NCI-H187 treated with DMSO at 0.1 percent for 48 hours (cell line): ENCODE measurements around the gene CASP8AP2.
A peak's percentile ranks its signal among the peaks of the same experiment; 100 is the strongest.
"Not testable (repeated sequence)": the region's sequence is repeated elsewhere in the genome, so short reads cannot be mapped to it uniquely, and the experiment has no call there.

Source experiments
- DNase-seq: peaks from one replicate; lab custom pipeline; 2025; lab: John Stamatoyannopoulos, UW

CASP8AP2 gene

DNA sequence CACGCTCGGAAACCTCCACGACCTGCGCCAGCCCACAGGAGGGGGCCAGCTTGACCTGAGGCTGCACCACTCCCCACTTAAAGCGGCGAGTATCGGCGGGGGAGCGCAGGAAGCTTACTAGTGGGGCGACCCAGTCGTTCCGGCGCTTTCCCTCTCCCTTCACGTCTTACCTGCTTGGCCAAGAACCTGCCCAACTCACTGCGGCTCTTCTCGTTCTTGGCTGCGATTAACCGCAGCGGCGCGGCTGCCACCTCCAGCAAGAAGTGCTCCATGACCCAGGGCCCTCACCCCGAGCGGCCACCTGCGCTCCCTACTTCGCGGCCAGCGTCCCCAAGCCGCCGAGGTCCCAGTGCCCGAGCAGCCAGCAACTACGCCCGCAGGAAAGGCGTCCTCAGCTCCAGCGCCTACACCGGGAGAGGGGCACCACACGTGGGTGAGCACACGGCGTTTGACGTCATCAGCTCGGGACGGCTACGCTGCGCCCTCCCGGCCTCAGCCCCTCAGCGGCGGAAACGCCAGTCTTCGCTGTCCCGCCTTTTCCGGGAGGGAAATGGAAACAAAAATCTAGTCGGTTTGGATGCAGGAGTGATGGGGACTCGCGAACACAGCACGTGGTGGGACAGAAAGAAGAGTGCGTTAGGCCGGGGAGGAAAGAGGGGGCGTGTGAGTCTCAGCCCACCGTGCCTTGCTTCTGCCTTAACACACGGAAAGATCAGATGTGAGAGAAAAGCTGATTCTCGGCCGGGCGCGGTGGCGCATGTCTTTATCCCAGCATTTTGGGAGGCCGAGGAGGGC is 10.1 kb upstream of the CASP8AP2 start, which contains the start of gene MDN1:
Gene MDN1, minus strand, starts transcription at position 459 of the 795 bp plus-strand sequence. Its CDS starts 187 bp downstream, at position 272.
- DNase-seq: peak; percentile 62

DNA sequence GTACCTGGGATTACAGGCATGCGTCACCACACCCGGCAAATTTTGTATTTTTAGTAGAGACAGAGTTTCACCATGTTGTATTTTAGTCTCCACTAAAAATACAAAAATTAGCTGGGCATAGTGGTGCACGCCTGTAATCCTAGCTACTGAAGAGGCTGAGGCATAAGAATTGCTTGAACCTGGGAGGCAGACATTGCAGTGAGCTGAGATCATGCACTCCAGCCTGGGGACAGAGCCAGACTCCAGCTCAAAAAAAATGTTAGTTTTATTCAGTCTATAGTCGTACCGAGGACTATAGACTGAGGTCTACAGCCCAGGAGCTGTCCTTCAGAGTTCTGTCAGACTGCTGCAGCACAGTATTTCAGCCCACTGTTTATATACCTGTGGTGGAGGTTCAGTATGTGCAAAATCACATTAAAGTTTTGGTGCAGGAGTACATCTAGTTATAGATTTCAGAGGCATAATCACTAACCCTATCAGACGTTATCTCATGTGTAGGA is 3.6 kb upstream of the CASP8AP2 start:
- DNase-seq: no peak

DNA sequence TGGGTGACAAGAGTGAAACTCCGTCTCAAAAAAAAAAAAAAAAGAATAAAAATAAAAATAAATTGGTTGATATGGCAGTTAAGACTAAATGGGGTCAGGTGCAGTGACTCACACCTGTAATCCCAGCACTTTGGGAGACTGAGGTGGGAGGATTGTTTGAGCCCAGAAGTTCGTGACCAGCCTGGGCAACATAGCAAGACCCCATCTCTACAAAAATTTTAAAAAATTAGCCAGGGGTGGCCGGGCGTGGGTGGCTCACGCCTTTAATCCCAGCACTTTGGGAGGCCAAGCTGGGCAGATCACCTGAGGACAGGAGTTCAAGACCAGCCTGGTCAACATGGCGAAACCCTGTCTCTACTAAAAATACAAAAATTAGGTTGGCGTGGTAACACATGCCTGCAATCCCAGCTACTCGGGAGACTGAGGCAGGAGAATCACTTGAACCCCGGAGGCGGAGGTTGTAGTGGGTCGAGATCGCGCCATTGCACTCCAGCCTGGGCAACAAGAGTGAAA is 1.1 kb upstream of the CASP8AP2 start:
- not testable (repeated sequence) for DNase-seq

DNA sequence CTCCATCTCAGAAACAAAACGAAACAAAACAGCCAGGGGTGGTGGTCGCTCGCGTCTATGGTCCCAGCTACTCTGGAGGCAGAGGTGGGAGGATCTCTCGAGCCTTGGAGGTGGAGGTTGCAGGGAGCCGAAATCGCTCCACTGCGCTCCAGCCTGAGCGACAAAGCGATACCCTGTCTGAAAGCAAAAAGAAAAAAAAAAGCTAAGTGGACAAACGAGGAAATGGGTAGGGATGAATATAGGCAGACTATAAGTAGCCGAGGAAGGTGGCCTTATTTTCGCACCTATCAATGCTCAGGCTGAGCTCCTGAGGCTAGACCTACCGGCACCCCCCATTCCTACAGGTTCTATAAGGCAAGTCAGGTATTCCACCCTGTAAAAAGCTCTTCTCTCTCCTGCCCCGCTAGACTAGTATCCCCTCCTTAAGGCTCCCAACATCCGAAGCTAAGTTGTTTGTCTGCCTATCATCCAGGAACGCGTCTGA is 650 bp upstream of the CASP8AP2 start:
- peak; percentile 70 for DNase-seq

DNA sequence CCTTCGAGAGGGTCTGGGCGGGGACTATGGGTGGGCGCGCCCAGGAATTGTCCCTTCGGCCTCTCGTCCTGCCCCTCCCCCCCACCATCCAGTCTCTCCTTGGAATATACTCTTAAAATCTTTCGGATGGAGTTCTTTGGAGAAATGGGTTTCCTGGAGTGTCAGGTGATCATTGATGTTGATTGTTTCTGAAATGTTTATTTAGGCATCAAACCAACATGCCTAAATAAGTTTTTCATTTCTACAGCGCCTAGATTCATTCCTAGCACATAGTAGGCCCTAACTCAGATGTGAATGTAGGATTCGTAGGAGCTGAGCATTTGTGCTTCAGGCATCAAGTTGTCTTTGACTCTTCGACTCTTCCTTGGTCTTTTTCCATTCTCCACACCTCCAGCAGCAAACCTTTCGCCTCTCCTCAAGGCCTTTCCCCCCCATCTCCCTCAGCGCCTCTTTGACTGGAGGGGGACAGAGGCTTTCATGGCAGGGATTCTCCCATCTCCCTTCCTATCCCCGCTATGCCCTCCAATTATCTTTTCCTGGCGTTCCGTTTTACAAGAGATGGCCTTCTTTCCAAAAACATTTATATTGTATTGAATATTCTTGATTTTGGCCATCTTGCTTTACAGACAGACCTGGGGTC is 610 bp downstream of the CASP8AP2 start:
- DNase-seq: no peak

DNA sequence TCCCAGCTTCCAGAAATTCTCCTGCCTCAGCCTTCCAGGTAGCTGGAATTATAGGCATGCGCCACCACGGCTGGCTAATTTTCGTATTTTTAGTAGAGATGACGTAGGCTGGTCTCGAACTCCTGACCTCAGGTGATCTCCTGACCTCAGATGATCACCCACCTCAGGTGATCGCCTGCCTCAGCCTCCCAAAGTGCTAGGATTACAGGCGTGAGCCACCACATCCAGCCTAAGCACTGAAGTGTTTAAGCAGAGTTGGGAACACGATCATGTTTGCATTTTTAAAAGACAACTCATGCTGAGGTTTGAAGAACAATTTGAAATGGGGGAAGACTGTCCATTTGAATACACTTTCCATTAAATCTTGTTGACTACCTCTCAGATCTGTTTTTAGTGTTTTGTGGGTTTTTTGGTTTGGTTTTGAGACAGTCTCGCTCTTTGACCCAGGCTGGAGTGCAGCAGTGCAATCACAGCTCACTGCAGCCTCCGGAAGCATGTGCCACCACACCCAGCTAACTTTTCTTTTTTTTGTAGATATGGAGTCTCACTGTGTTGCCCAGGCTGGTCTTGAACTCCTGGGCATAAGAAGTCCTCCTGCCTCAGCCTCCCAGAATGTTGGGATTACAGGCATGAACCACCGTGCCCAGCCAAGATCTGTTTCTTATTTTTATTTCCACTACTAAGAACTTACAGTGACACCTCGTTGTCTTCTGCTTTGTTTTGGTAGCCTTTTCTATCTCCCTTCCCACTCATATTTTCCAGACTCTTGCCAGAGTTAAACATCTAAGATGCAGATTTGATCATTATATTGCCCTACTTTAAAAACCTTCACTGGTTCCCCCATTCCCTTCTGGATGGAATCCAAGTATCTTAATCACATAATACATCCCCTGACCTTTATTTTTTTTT is 5.5 kb downstream of the CASP8AP2 start:
- no peak for DNase-seq

DNA sequence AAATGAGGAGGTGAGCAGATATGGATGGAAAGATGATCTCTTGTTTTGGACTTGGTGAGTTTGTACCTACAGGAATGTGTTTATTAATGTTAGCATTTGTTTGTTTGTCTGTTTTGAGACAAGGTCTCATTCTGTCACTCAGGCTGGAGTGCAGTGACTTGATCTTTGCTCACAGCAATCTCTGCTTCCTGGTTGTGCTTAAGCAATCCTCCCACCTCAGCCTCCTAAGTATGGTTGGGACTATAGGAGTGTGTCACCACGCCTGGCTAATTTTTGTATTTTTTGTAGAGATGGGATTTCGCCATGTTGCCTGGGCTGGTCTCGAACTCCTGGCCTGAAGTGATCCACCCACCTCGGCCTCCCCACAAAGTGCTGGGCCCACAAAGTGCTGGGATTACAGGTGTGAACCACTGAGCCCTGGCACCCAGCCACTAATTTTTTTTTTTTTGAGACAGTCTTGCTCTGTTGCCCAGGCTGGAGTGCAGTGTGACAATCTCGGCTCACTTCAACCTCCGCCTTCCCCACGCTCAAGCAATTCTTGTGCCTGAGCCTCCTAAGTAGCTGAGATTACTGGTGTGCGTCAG is 7.1 kb downstream of the CASP8AP2 start:
- no peak for DNase-seq

DNA sequence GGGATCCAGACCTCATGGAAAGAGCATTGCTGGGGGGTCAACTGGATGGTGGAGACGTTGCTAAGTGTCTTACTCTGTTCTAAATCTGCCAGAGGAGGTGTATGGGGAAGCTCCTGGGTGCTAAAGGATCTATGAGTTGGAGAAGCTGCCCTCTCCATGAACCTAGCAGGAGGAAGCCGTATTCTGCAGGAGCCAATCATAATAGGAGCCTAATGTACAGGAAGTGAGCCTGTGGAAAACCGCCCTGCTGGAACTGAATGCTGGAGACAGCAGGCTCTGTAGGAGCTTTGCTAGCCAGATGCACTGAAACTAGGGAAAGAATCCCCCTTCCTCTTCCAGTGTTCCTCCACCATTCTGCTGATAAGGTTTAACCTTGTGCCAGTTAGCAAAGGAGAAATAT is 10.9 kb downstream of the CASP8AP2 start:
- no peak for DNase-seq

DNA sequence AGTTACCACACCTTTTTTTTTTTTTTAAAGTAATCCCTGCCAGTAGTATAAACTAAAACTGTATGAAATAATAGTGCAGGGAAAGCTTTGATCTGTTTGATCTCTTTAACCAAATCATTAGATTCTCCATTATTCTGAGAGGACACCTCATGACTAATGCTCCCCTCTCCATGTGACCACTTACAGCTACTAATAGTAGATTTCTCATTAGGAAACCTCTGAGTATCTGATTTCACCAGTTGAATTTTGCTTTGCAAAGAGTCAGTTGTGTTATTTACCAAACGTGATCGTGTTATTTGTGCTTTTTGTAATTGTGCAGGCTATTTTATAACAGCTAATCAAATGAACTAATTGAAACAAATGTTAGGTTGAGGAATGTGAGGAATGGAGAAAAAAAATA is 12.5 kb downstream of the CASP8AP2 start:
- no peak for DNase-seq

DNA sequence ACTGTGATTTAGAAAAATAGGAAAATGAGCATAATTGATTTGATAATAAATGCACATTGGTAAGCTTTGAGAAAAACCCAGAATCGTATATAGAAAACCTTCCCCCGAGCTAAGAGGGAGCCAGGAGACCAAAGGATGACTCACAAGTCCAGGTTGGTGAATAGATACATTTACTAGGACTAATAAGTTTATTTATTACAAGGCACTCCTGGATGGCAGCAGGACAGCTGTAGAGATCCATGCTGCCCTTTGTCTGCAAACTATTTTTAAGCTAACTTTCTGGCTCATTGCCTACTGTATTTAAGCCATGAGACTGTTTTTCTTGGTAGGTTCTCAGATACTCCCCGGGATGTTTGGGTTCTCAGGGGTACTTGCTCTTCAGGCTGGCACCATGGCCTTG is 13.4 kb downstream of the CASP8AP2 start:
- no peak for DNase-seq

DNA sequence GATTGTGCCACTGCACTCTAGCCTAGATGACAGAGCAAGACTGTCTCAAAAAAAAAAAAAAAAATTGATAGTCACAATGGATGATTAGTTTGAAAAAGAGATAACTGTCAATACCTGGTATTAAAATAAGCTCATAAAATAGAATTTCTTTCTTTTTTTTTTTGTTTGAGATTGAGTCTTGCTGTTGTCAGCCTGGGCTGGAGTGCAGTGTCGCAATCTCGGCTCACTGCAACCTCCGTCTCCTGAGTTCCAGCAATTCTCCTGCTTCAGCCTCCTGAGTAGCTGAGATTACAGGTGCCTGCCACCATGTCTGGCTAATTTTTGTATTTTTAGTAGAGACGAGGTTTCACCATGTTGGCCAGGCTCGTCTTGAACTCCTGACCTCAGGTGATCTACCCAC is 17.8 kb downstream of the CASP8AP2 start:
- DNase-seq: not testable (repeated sequence)

DNA sequence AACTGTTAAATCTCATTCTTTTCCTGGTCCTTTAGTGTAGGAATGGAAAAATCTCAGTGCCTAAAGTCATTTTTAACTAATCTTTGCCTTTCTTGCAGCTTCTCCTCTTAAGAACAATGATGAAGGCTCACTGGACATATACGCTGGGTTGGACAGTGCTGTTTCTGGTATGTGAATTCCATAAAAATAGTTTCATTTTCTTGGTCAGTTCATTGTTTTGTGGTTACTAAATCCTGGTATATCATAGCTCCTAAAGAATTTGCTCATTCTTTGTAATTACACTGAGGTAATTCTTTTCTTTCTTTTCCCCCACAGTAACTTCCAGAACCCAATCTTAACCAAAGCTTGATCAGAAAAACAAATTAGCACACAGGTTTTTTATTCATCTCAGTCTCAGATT is 23.4 kb downstream of the CASP8AP2 start:
- DNase-seq: no peak

DNA sequence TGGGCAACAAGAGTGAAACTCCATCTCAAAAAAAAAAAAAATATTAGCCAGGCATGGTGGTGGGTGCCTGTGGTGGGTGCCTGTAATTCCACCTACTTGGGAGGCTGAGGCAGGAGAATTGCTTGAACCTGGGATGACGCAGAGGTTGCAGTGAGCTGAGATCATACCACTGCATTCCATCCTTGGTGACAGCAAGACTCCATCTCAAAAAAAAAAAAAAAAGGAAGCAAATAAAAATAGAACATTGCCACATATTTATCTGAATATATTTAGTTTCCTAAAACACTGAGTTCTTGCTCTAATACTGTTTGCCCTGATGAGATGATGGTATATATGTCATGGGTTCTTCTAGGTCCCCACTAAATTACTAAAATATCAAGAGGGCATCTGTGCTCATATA is 28.4 kb downstream of the CASP8AP2 start:
- DNase-seq: no peak

DNA sequence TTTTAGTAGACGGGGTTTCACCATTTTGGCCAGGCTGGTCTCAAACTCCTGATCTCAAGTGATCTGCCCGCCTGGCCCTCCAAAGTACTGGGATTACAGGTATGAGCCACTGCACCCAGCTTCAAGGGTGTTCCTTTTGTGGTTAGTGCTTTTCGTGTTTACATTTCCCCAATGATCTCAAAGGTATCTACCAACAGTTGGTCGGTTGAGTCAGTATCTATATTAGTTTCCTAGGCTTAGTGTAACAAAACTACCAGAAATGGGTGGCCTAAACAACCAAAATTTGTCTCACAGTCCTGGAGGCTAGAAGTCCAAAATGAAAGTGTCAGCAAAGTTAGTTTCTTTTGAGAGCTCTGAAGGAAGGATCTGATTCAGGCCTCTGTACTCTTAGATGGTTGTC is 30.1 kb downstream of the CASP8AP2 start:
- DNase-seq: no peak

DNA sequence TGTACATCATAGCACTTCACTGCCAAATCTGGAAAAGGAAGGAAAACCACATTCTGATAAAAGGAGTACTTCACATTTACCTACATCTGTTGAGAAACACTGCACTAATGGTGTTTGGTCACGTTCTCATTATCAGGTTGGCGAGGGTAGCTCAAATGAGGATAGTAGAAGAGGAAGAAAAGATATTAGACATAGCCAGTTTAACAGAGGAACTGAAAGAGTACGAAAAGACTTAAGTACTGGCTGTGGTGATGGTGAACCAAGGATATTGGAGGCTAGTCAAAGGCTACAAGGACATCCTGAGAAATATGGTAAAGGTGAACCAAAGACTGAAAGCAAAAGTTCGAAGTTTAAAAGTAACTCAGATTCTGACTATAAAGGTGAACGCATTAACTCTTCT is 32.6 kb downstream of the CASP8AP2 start:
- DNase-seq: no peak

DNA sequence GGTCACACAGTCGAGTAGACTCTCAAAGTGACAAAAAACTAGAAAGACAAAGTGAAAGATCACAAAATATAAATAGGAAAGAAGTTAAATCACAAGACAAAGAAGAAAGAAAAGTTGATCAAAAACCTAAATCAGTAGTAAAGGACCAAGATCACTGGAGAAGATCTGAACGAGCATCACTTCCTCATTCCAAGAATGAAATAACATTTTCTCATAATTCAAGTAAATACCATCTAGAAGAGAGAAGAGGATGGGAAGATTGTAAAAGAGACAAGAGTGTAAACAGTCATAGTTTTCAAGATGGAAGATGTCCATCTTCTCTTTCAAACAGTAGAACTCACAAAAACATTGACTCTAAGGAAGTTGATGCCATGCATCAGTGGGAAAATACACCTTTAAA is 33.0 kb downstream of the CASP8AP2 start:
- DNase-seq: no peak

DNA sequence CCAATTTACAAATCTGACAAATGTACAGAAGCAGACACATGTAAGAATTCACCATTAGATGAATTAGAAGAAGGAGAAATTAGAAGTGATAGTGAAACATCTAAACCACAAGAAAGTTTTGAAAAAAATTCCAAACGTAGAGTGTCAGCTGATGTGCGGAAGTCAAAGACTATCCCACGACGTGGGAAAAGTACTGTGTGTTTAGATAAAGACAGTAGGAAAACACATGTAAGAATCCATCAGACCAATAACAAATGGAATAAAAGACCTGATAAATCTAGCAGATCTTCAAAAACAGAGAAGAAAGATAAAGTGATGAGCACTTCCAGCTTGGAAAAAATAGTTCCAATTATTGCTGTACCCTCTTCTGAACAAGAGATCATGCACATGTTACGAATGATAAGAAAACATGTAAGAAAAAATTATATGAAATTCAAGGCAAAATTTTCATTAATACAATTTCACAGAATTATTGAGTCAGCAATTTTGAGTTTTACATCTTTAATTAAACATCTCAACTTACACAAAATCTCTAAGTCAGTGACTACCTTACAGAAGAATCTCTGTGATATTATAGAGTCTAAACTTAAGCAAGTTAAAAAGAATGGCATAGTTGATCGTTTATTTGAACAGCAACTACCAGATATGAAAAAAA is 36.5 kb downstream of the CASP8AP2 start:
- DNase-seq: no peak

DNA sequence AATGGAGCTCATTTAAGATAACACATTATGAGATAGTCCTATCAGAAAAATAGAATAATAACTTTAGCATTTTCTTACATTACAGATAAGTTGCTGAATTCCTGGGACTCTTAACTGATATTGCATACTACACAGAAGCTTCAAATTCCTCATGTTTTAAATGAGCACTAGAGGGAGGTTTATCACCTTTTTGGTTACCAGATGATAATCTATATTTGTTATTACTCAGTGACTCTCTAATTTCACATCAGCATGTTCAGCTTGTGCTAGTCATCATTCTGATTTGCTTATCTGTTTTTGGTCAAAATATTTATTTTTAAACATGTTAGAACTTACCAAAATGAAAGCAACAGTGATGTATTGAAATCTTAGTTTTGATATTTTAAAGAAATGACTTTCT is 44.0 kb downstream of the CASP8AP2 start:
- DNase-seq: no peak

DNA sequence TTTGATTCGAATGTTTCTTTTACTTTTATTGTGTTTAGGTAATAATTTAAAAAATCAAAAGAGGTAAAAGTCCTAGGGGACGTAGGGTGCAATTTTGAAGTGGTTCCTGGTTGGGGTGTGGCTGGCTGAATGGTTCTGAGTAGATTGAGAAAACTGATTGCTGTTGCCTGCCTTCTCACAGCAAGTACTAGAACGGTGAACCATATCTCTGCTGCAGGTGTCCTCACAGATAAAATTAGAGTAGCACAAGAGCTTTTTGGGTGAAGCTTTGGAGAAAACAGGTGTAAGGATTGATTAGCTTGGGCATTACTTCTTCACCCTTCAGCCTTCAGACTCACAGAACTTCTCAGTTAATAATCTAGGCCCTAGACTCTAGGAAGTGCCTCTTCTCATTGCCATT is 44.8 kb downstream of the CASP8AP2 start:
- no peak for DNase-seq

DNA sequence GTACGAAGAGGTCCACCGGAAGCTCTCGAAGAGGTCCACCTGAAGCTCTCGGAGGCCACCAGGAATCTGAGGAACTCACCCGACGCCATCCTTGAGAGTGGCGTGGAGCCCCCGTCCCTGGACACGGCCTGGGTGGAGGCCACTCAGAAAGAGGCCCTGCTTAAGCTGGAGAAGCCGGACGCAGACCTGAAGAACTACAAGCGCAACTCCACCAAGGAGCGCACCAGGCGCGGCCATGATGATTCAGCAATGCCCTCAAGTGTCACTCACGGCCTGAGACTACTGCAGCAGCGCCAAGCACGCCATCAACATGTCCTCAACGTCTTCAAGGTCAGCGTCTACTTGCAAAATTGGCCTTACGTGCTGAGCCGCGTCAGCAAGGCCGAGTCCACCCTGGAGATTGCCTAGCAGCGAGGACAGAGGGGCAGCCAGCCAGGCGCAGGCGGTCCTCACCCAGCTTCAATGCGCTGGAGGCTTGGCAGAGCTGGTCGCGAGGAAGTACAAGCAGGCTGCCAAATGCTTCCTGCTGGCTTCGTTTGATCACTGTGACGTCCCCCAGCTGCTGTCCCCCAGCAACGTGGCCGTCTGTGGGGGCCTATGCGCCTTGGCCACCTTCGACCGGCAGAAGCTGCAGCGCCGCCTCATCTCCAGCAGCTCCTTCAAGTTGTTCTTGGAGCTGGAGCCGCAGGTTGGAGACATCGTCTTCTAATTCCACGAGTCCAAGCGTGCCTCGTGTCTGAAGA is 56.9 kb downstream of the CASP8AP2 start:
- DNase-seq: no peak
